ENCODE data around the gene LUZP1. TPM values are rescaled to one million over a fixed set of nuclear protein-coding genes. Genes with fewer than 3 reads are reported as not detected.

LUZP1 gene
- total RNA-seq, 4 donors from 2014 or later, result 16.7 to 17.7 (median 17.2) TPM

- Histone ChIP-seq H3K36me3 (no peaks in the 10 kb centered on the region), H3K27me3 (no peaks in the 10 kb centered on the region), H3K4me3 (no peak overlapping the region), H3K27ac (no peak overlapping the region), H3K9me3 (no peaks in the 10 kb centered on the region), H3K4me1 (peaks cover 0 to 53% (median 7%) of the 10 kb centered on the region in 4 donors)
- DNase-seq (ENCODE audit: low spot score in 2 of 2), result no peak
- WGBS, 2 donors, result 68 to 77% methylated on average over 3 of the region's 3 CpGs
- no peak for TF ChIP-seq CTCF (IDR thresholded peaks at IDR 0.05)
- TF ChIP-seq EP300 (IDR thresholded peaks at IDR 0.05), result no peak
- TF ChIP-seq POLR2A (IDR thresholded peaks at IDR 0.05), result no peak
Observed at GRCh38 chr1:23163395-23163794, 5.3 kb downstream of the LUZP1 start.

GRCh38 chr1:23159963-23160877 lies 8.4 kb downstream of the LUZP1 start:
- H3K27me3 ChIP-seq, result no peaks in the 10 kb centered on the region
- H3K36me3 ChIP-seq, result no peaks in the 10 kb centered on the region
- no peak overlapping the region for H3K4me3 ChIP-seq
- no peak overlapping the region for H3K27ac ChIP-seq
- TF ChIP-seq EP300 (IDR thresholded peaks at IDR 0.05), result no peak
- no peak for TF ChIP-seq CTCF (IDR thresholded peaks at IDR 0.05)
- no peak for TF ChIP-seq POLR2A (IDR thresholded peaks at IDR 0.05)
- no peaks in the 10 kb centered on the region for H3K9me3 ChIP-seq
- H3K4me1 ChIP-seq, result peaks cover 0 to 30% (median 3%) of the 10 kb centered on the region in 4 donors
- no peak for DNase-seq (ENCODE audit: low spot score in 2 of 2)
- WGBS, 2 donors, result 84 to 89% methylated on average over 5 of the region's 5 CpGs

- TF ChIP-seq EP300 (IDR thresholded peaks at IDR 0.05) (no peak), POLR2A (IDR thresholded peaks at IDR 0.05) (no peak), CTCF (IDR thresholded peaks at IDR 0.05) (no peak)
- peaks cover 0 to 16% (median 0%) of the 10 kb centered on the region in 4 donors for H3K4me1 ChIP-seq
- DNase-seq (ENCODE audit: low spot score in 2 of 2), result no peak
- WGBS, 2 donors, result 91 to 93% methylated on average over 4 of the region's 4 CpGs
- no peak overlapping the region for H3K27ac ChIP-seq
- H3K36me3 ChIP-seq, result no peaks in the 10 kb centered on the region
- H3K27me3 ChIP-seq, result no peaks in the 10 kb centered on the region
- H3K9me3 ChIP-seq, result no peaks in the 10 kb centered on the region
- no peak overlapping the region for H3K4me3 ChIP-seq
Observed at GRCh38 chr1:23156940-23157339, 11.7 kb downstream of the LUZP1 start.

GRCh38 chr1:23152966-23153684 lies 15.5 kb downstream of the LUZP1 start:
- H3K36me3 ChIP-seq, result no peaks in the 10 kb centered on the region
- no peak overlapping the region for H3K4me3 ChIP-seq
- H3K9me3 ChIP-seq, result no peaks in the 10 kb centered on the region
- TF ChIP-seq EP300 (IDR thresholded peaks at IDR 0.05) (no peak), CTCF (IDR thresholded peaks at IDR 0.05) (no peak), POLR2A (IDR thresholded peaks at IDR 0.05) (no peak)
- DNase-seq (ENCODE audit: low spot score in 2 of 2), result no peak
- 78 to 92% methylated on average over 1 of the region's 1 CpG for WGBS, 2 donors
- no peaks in the 10 kb centered on the region for H3K27me3 ChIP-seq
- H3K4me1 ChIP-seq, result peaks cover 0 to 15% (median 3%) of the 10 kb centered on the region in 4 donors
- H3K27ac ChIP-seq, result no peak overlapping the region

- Histone ChIP-seq H3K9me3 (no peaks in the 10 kb centered on the region), H3K36me3 (no peaks in the 10 kb centered on the region), H3K4me3 (no peak overlapping the region), H3K4me1 (peaks cover 0 to 15% (median 3%) of the 10 kb centered on the region in 4 donors), H3K27me3 (no peaks in the 10 kb centered on the region), H3K27ac (no peak overlapping the region)
- TF ChIP-seq EP300 (IDR thresholded peaks at IDR 0.05) (no peak), CTCF (IDR thresholded peaks at IDR 0.05) (no peak), POLR2A (IDR thresholded peaks at IDR 0.05) (no peak)
- no peak for DNase-seq (ENCODE audit: low spot score in 2 of 2)
- 71 to 72% methylated on average over 5 of the region's 5 CpGs for WGBS, 2 donors
Observed at GRCh38 chr1:23150742-23151141, 17.9 kb downstream of the LUZP1 start.

Data from tibial nerve (tissue), 4 donors.